ENCODE data around the gene ACOT13. TPM values are rescaled to one million over a fixed set of nuclear protein-coding genes. Genes with fewer than 3 reads are reported as not detected.
"Not testable (repeated sequence)": the region's sequence is repeated elsewhere in the genome, so short reads cannot be mapped to it uniquely, and the experiment has no call there.

ACOT13 gene
- total RNA-seq, 1 donor from 2014 or later = 9.1 TPM

DNA sequence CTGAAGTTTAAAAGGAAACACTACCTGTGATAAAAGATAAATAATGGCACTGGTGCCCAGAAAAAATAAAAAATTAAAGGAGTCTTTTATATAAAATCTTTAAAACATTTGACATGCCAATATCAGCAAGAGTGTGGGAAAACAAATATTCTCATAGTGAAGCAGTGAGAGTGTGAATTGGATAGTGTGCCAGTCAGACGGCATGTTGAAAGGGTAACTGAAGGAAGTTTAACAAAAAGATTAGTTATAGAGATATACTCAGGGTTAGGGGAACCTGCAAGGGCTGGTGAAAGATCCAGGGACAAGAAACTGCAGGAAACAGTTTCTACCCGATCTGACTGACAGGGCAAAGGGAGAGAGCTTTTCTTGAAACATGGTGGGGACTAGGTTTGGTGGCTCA lies 85.6 kb downstream of the ACOT13 start:
- no peak for TF ChIP-seq CTCF (IDR thresholded peaks at IDR 0.05; ENCODE audit: insufficient read depth, low read length, poor library complexity, severe bottlenecking)
- Histone ChIP-seq H3K36me3 (ENCODE audit: control insufficient read depth, insufficient read depth, low read length) (no peaks in the 10 kb centered on the region), H3K4me3 (ENCODE audit: low read depth, low read length) (no peak overlapping the region), H3K27me3 (ENCODE audit: control insufficient read depth, insufficient read depth, low read length) (no peaks in the 10 kb centered on the region)
- no peak for DNase-seq (ENCODE audit: low read depth)

DNA sequence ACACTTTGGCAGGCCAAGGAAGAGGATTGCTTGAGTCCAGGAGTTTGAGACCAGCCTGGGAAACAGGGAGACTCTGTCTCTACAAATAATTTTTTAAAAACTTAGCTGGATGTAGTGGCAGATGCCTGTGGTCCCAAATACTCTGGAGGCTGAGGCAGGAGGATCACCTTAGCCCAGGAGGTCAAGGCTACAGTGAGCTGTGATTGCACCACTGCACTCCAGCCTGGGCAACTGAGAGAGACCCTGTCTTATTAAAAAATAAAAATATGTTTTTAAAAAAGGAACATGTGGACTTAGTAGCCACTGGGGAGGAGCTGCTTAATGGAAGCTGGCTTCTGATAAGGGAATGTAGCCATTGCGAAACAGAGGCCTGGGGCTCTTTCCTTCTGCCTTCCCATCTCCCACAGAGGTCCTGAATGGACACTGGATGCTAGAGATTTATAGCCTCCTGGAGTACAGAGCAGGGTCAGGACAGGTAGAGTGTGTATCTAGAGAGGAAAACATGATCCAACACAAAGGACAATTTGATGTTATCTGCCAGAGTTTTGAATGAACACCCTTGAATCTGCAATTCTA lies 86.1 kb downstream of the ACOT13 start:
- no peak for TF ChIP-seq CTCF (IDR thresholded peaks at IDR 0.05; ENCODE audit: insufficient read depth, low read length, poor library complexity, severe bottlenecking)
- no peak overlapping the region for H3K4me3 ChIP-seq (ENCODE audit: low read depth, low read length)
- DNase-seq (ENCODE audit: low read depth) = no peak
- H3K27me3 ChIP-seq (ENCODE audit: control insufficient read depth, insufficient read depth, low read length) = no peaks in the 10 kb centered on the region
- H3K36me3 ChIP-seq (ENCODE audit: control insufficient read depth, insufficient read depth, low read length) = no peaks in the 10 kb centered on the region

GRCh38 chr6:24753545-24753944 lies 86.7 kb downstream of the ACOT13 start:
- Histone ChIP-seq H3K4me3 (ENCODE audit: low read depth, low read length) (no peak overlapping the region), H3K27me3 (ENCODE audit: control insufficient read depth, insufficient read depth, low read length) (no peaks in the 10 kb centered on the region), H3K36me3 (ENCODE audit: control insufficient read depth, insufficient read depth, low read length) (no peaks in the 10 kb centered on the region)
- DNase-seq (ENCODE audit: low read depth) = no peak
- no peak for TF ChIP-seq CTCF (IDR thresholded peaks at IDR 0.05; ENCODE audit: insufficient read depth, low read length, poor library complexity, severe bottlenecking)

DNA sequence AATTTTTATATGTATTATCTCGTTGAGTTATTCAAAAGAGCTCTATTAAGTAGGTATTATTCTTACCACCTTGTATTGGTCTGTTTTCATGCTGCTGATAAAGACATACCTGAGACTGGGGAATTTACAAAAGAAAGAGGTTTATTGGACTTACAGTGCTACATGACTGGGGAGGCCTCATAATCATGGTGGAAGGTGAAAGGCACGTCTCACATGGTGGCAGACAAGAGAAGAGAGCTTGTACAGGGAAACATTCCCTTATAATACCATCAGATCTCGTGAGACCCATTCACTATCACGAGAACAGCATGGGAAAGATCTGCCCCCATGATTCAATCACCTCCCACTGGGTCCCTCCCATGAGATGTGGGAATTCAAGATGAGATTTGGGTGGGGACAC lies 87.5 kb downstream of the ACOT13 start:
- not testable (repeated sequence) for H3K36me3 ChIP-seq (ENCODE audit: control insufficient read depth, insufficient read depth, low read length); H3K4me3 ChIP-seq (ENCODE audit: low read depth, low read length); H3K27me3 ChIP-seq (ENCODE audit: control insufficient read depth, insufficient read depth, low read length); DNase-seq (ENCODE audit: low read depth)

Other genes with a start within 250 kb of the ACOT13 start
- gene GPLD1, start 177.5 kb upstream of the ACOT13 start, total RNA-seq = 1.8 and 3.0 TPM in 2 replicates
- 7.7 and 8.4 TPM in 2 replicates for gene ALDH5A1, start 172.1 kb upstream of the ACOT13 start, total RNA-seq
- gene KIAA0319, start 20.9 kb upstream of the ACOT13 start, total RNA-seq = 0.07 TPM in 1 of 2 replicates, not detected in the other
- 26.6 and 27.5 TPM in 2 replicates for gene TDP2, start 178 bp upstream of the ACOT13 start, total RNA-seq
- gene C6orf62, start 52.1 kb downstream of the ACOT13 start, total RNA-seq = 126 and 137 TPM in 2 replicates
- gene GMNN, start 107.9 kb downstream of the ACOT13 start, total RNA-seq = 19.8 and 24.0 TPM in 2 replicates
- not detected in 2 replicates for gene ARMH2, start 131.8 kb downstream of the ACOT13 start, total RNA-seq